H1 (cell line): ENCODE measurements around the gene PTGDS. TPM values are rescaled to one million over a fixed set of nuclear protein-coding genes. Genes with fewer than 3 reads are reported as not detected.

Experiments used
- CTCF ChIA-PET: fragments of 300-600 bp; sonication (Branson Sonifier 250); formaldehyde crosslinking; loops from one replicate; lab custom pipeline; 2021; ENCODE audit not compliant: partially characterized antibody; lab: Charles Lee
- POLR2A ChIA-PET: fragments of 300-600 bp; sonication (Branson Sonifier 250); formaldehyde crosslinking; loops from one replicate; lab custom pipeline; 2021; ENCODE audit warnings: inconsistent platforms; ENCODE audit not compliant: partially characterized antibody; lab: Charles Lee
- DNase-seq, 2 experiments: peaks; one replicate each; pipeline versions ENCODE4 v3.0.0 to v3.0.0-alpha.2; 2010 to 2022; ENCODE audit warnings: low spot score in 2 of 2, low read depth in 1 of 2, mixed read lengths in 1 of 2
- FAIRE-seq: peaks from 2 replicates; lab custom pipeline; 2011; peaks lifted over from hg19 to GRCh38; lab: Jason Lieb, UNC
- H2AFZ ChIP-seq: 2 replicates; pipeline ENCODE4 v1.8.1; 2012; ENCODE audit warnings: low read length, inconsistent platforms
- H2AK5ac ChIP-seq: 2 replicates; pipeline ENCODE4 v1.6.1; 2013; ENCODE audit warnings: low read depth, low read length
- H2BK120ac ChIP-seq: replicated peaks from 2 replicates; pipeline ENCODE3; 2013; ENCODE audit warnings: low read depth, low read length, inconsistent platforms
- H2BK12ac ChIP-seq: 2 replicates; pipeline ENCODE4 v1.6.1; 2013; ENCODE audit warnings: low read depth, low read length
- H2BK15ac ChIP-seq: 2 replicates; pipeline ENCODE4 v1.6.1; 2013; ENCODE audit warnings: low read length
- H2BK20ac ChIP-seq: 2 replicates; pipeline ENCODE4 v1.6.1; 2013; ENCODE audit warnings: low read length
- H2BK5ac ChIP-seq: 2 replicates; pipeline ENCODE4 v1.6.1; 2013; ENCODE audit warnings: low read depth, low read length
- H3K14ac ChIP-seq: 2 replicates; pipeline ENCODE4 v1.6.1; 2013; ENCODE audit warnings: inconsistent platforms; ENCODE audit not compliant: insufficient read length
- H3K18ac ChIP-seq: 2 replicates; pipeline ENCODE4 v1.6.1; 2013; ENCODE audit warnings: low read length; ENCODE audit errors: extremely low read depth
- H3K23ac ChIP-seq: 2 replicates; pipeline ENCODE4 v1.6.1; 2013; ENCODE audit warnings: inconsistent platforms; ENCODE audit not compliant: insufficient read length
- H3K23me2 ChIP-seq: 2 replicates; pipeline ENCODE4 v1.6.1; 2013; ENCODE audit warnings: low read depth, low read length
- H3K27ac ChIP-seq: 2 replicates; pipeline ENCODE4 v1.6.1; 2011; ENCODE audit warnings: low read depth, low read length, inconsistent platforms
- H3K27me3 ChIP-seq, 4 experiments: replicated peaks in 1 of 4; 1 replicate in 1 of 4; 2 replicates in 3 of 4; pipeline versions ENCODE4 v1.6.1 to v1.8.1; 2011 to 2013; ENCODE audit warnings: low read length in 3 of 4, mild to moderate bottlenecking in 3 of 4, inconsistent platforms in 2 of 4, mixed read lengths in 2 of 4, moderate library complexity in 1 of 4; ENCODE audit not compliant: control insufficient read depth in 3 of 4, insufficient read depth in 3 of 4; ENCODE audit errors: extremely low read depth in 1 of 4
- H3K36me3 ChIP-seq, 4 experiments: 2 replicates each; pipeline versions ENCODE4 v1.6.1 to v1.8.1; 2011 to 2013; ENCODE audit warnings: mild to moderate bottlenecking in 4 of 4, low read length in 3 of 4, moderate library complexity in 2 of 4, control low read depth in 1 of 4, inconsistent platforms in 1 of 4; ENCODE audit not compliant: insufficient read depth in 4 of 4, control insufficient read depth in 2 of 4
- H3K4ac ChIP-seq: replicated peaks from 2 replicates; pipeline ENCODE3; 2013; ENCODE audit warnings: low read length, low read depth, mixed read lengths, inconsistent platforms; ENCODE audit not compliant: insufficient read length
- H3K4me1 ChIP-seq, 4 experiments: replicated peaks in 1 of 4; 1 replicate in 1 of 4; 2 replicates in 3 of 4; pipeline versions ENCODE4 v1.6.1 to v1.8.1; 2011 to 2013; ENCODE audit warnings: low read length in 3 of 4, inconsistent platforms in 2 of 4, mixed read lengths in 1 of 4; ENCODE audit not compliant: insufficient read depth in 4 of 4, control insufficient read depth in 3 of 4
- H3K4me2 ChIP-seq, 2 experiments: 2 replicates each; pipeline versions ENCODE4 v1.6.1 to v1.8.1; 2011 to 2013; ENCODE audit warnings: low read depth in 2 of 2, low read length in 2 of 2, control low read depth in 1 of 2, inconsistent platforms in 1 of 2, mild to moderate bottlenecking in 1 of 2; ENCODE audit not compliant: insufficient read depth in 1 of 2
- H3K4me3 ChIP-seq, 4 experiments: fragments of 200-600, 300-600 bp in 1 of 4; sonication (generic), shearing (Covaris generic), sonication (Bioruptor Twin) in 1 of 4; 2 replicates each; pipeline versions ENCODE4 v1.5.1 to v1.8.1; 2011 to 2016; ENCODE audit warnings: low read length in 4 of 4, low read depth in 3 of 4, control low read depth in 2 of 4, inconsistent platforms in 2 of 4, mild to moderate bottlenecking in 2 of 4, mixed read lengths in 1 of 4, moderate library complexity in 1 of 4; ENCODE audit not compliant: insufficient read depth in 2 of 4; ENCODE audit errors: extremely low read depth in 1 of 4
- H3K56ac ChIP-seq: replicated peaks from 2 replicates; pipeline ENCODE3; 2013; ENCODE audit warnings: low read depth, mild to moderate bottlenecking, mixed read lengths, low read length, inconsistent platforms; ENCODE audit not compliant: insufficient read length
- H3K79me1 ChIP-seq: 2 replicates; pipeline ENCODE4 v1.6.1; 2013; ENCODE audit warnings: low read depth, low read length, control low read depth
- H3K79me2 ChIP-seq, 2 experiments: 2 replicates each; pipeline versions ENCODE4 v1.6.1 to v1.8.1; 2012 to 2013; ENCODE audit warnings: low read length in 2 of 2, mild to moderate bottlenecking in 2 of 2, inconsistent platforms in 1 of 2; ENCODE audit not compliant: insufficient read depth in 2 of 2, control insufficient read depth in 1 of 2
- H3K9ac ChIP-seq, 4 experiments: replicated peaks in 1 of 4; 1 replicate in 1 of 4; 2 replicates in 3 of 4; pipeline versions ENCODE4 v1.6.1 to v1.8.1; 2011 to 2013; ENCODE audit warnings: low read depth in 3 of 4, low read length in 3 of 4, control low read depth in 2 of 4, mild to moderate bottlenecking in 2 of 4, moderate library complexity in 2 of 4, inconsistent platforms in 1 of 4; ENCODE audit errors: extremely low read depth in 1 of 4
- H3K9me3 ChIP-seq, 2 experiments: 2 replicates each; pipeline versions ENCODE4 v1.6.1 to v1.8.1; 2012 to 2013; ENCODE audit warnings: mild to moderate bottlenecking in 2 of 2, moderate library complexity in 2 of 2, control low read depth in 1 of 2, inconsistent platforms in 1 of 2, low read depth in 1 of 2, low read length in 1 of 2, mixed read lengths in 1 of 2; ENCODE audit not compliant: insufficient read depth in 2 of 2
- H4K20me1 ChIP-seq, 2 experiments: replicated peaks in 1 of 2; 2 replicates each; pipeline versions ENCODE3 to v1.8.1; 2011 to 2013; ENCODE audit warnings: inconsistent platforms in 2 of 2, low read length in 2 of 2, mild to moderate bottlenecking in 1 of 2; ENCODE audit not compliant: insufficient read depth in 2 of 2, control insufficient read depth in 1 of 2
- H4K5ac ChIP-seq: 2 replicates; pipeline ENCODE4 v1.6.1; 2013; ENCODE audit warnings: low read length, low read depth, mixed read lengths, inconsistent platforms; ENCODE audit not compliant: insufficient read length
- H4K8ac ChIP-seq: 2 replicates; pipeline ENCODE4 v1.8.0; 2013; ENCODE audit warnings: mild to moderate bottlenecking, moderate library complexity, low read length, inconsistent platforms; ENCODE audit not compliant: insufficient read depth; ENCODE audit errors: extremely low read depth
- H4K91ac ChIP-seq: replicated peaks from 2 replicates; pipeline ENCODE3; 2013; ENCODE audit warnings: low read length, mixed read lengths, inconsistent platforms; ENCODE audit not compliant: insufficient read length
- BACH1 ChIP-seq: IDR thresholded peaks from 2 replicates; pipeline ENCODE4 v1.6.1; 2012; ENCODE audit warnings: low read length, improper control_type of control experiment
- BCL11A ChIP-seq, 2 experiments: IDR thresholded peaks; one replicate each; pipeline ENCODE4 v1.6.1; 2011; ENCODE audit warnings: low read depth in 2 of 2, low read length in 2 of 2, mild to moderate bottlenecking in 2 of 2
- CBX8 ChIP-seq: fragments of 300-800, 300-1000 bp; sonication (generic); IDR thresholded peaks from 2 replicates; pipeline ENCODE4 v1.7.1; 2016; ENCODE audit warnings: low read depth, low read length, borderline replicate concordance
- CHD1 ChIP-seq: IDR thresholded peaks from 2 replicates; pipeline ENCODE4 v1.6.1; 2012; ENCODE audit warnings: low read depth, low read length, improper control_type of control experiment
- EGR1 ChIP-seq: IDR thresholded peaks from 2 replicates; pipeline ENCODE4 v1.6.1; 2011; ENCODE audit warnings: low read depth, low read length, borderline replicate concordance
- RAD21 ChIP-seq, 2 experiments: IDR thresholded peaks in 1 of 2; conservative IDR thresholded peaks in 1 of 2; 2 replicates each; pipeline ENCODE4 v1.6.1; 2011; ENCODE audit warnings: low read depth in 2 of 2, low read length in 2 of 2, improper control_type of control experiment in 1 of 2, inconsistent platforms in 1 of 2, mild to moderate bottlenecking in 1 of 2, moderate library complexity in 1 of 2
- SIRT6 ChIP-seq: IDR thresholded peaks from one replicate; pipeline ENCODE4 v1.7.1; 2012; ENCODE audit warnings: low read length, inconsistent platforms
- SP2 ChIP-seq: IDR thresholded peaks from 2 replicates; pipeline ENCODE4 v1.6.1; 2012; ENCODE audit warnings: mild to moderate bottlenecking, low read length, inconsistent platforms
- TEAD4 ChIP-seq: IDR thresholded peaks from 2 replicates; pipeline ENCODE4 v1.6.1; 2012; ENCODE audit warnings: low read depth, low read length, inconsistent platforms, mixed read lengths
- ZNF274 ChIP-seq: IDR thresholded peaks from 2 replicates; pipeline ENCODE4 v1.7.0; 2012; ENCODE audit warnings: low read length, borderline replicate concordance; ENCODE audit errors: extremely low read depth
- WGBS, 2 experiments: shearing (Covaris generic) in 1 of 2; methylation state at CpG; one replicate each; pipeline versions ENCODE4 v1.1.6 to v1.1.7; 2013 to 2015; ENCODE audit warnings: low lambda C conversion rate in 2 of 2, mixed read lengths in 2 of 2, inconsistent platforms in 1 of 2, low coverage in 1 of 2, missing lambda C conversion rate in 1 of 2; ENCODE audit not compliant: insufficient replicate concordance in 2 of 2, insufficient coverage in 1 of 2, insufficient read length in 1 of 2; ENCODE audit errors: extremely low coverage in 1 of 2, missing lambda C conversion rate in 1 of 2; 5-methylcytosine and 5-hydroxymethylcytosine counted together
- polyA plus RNA-seq, 7 experiments: library from polyadenylated mRNA; depleted of rRNA in 3 of 7; stranded (reverse) in 5 of 7; unstranded in 2 of 7; fragments of >200 nt in 5 of 7; fragments of 200-250 nt in 2 of 7; gene quantifications; 1 replicate in 5 of 7; 2 replicates in 1 of 7; 4 replicates in 1 of 7; pipeline versions ENCODE4 v1.2.1 to v1.2.3, GENCODE V29; 2011 to 2013; ENCODE audit warnings: missing spikeins in 2 of 7, mixed read lengths in 2 of 7
- total RNA-seq: library from RNA; stranded (reverse); fragmentation: NEBNext Ultra II Directional; extraction: Animal tissue kit (Norgen Biotek cat#: 25700); gene quantifications from 2 replicates; pipeline ENCODE4 v1.2.1, GENCODE V29; 2021
- TF ChIP-seq, protein P1 (sequence below): IDR thresholded peaks from 2 replicates; pipeline ENCODE4 v1.6.1; 2011; ENCODE audit warnings: low read depth, mild to moderate bottlenecking, low read length; ENCODE audit not compliant: insufficient read depth

Gene PTGDS
- total and polyA plus RNA-seq, 2 of the 8 experiments (the other 6 are each of a cell fraction or from before 2014, with no cell fraction given), result 1.7 to 2.3 TPM

DNA sequence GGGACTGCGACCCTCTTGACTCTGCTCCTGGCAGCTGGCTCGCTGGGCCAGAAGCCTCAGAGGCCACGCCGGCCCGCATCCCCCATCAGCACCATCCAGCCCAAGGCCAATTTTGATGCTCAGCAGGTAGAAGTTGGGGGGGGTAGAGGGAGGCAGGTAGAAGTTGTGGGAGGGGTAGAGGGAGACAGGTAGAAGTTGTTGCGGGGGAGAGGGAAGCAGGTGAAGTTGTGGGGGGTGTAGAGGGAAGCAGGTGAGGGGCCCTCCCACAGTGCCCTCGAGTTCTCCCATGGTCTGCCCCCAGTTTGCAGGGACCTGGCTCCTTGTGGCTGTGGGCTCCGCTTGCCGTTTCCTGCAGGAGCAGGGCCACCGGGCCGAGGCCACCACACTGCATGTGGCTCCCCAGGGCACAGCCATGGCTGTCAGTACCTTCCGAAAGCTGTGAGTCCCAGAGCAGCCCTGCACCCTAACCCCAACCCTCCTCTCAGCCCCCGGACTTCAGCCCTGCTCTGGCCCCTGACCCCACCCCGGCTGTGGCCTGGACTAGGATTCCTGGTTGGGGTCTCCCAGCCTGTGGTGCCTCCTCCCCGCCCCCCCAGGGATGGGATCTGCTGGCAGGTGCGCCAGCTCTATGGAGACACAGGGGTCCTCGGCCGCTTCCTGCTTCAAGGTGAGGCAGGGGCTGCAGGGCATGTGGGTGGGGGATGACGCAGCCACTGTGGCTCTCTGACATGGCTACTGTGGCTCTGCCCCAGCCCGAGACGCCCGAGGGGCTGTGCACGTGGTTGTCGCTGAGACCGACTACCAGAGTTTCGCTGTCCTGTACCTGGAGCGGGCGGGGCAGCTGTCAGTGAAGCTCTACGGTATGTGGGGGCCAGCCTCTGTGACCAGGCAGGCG is 31.7 kb upstream of the PTGDS start:
- H4K91ac ChIP-seq, result no peak overlapping the region
- DNase-seq (peak in 1 of 2 experiments; percentile 50), FAIRE-seq (no peak)
- H3K4me1 ChIP-seq, result peaks cover 0 to 23% (median 14%) of the 10 kb centered on the region in 4 experiments; a peak in 5 of 7 replicates
- no peak overlapping the region for H2AK5ac ChIP-seq
- no peak overlapping the region for H2BK20ac ChIP-seq
- H3K36me3 ChIP-seq, result peaks cover 6 to 25% (median 11%) of the 10 kb centered on the region in 4 experiments; a peak in 6 of 8 replicates
- H2AFZ ChIP-seq, result no peak overlapping the region
- 83% methylated on average over 25 of the region's 30 CpGs; no CpG with 5 or more reads in 1 of the 2 experiments for WGBS, 2 experiments
- ChIA-PET POLR2A (no interaction called here), CTCF (interaction anchor here (0.6 to 4.4 kb wide), 15 partner anchors 9 to 338 kb away, joined by 3 to 63 read pairs (median 4); partner anchors contain the start of genes ABCA2, CLIC3, FUT7 and MAMDC4)
- H4K20me1 ChIP-seq, result peaks cover 5 to 17% of the 10 kb centered on the region in 2 experiments
- H4K5ac ChIP-seq, result no peak overlapping the region
- H3K9me3 ChIP-seq, result no peaks in the 10 kb centered on the region
- H3K79me2 ChIP-seq, result peaks cover 0 to 3% of the 10 kb centered on the region in 2 experiments; a peak in 1 of 4 replicates
- H3K18ac ChIP-seq, result no peak overlapping the region
- 0 out of 7 replicates have a peak overlapping the region, but pooled peaks of 1 of the 4 experiments have one; percentile 20 for H3K9ac ChIP-seq
- no peak overlapping the region for H3K56ac ChIP-seq
- H3K23me2 ChIP-seq, result peaks cover 8% of the 10 kb centered on the region; the same call in 1 of the 2 replicates
- H2BK5ac ChIP-seq, result no peak overlapping the region
- H3K4me3 ChIP-seq, result no peak overlapping the region
- H3K14ac ChIP-seq, result no peak overlapping the region
- no peaks in the 10 kb centered on the region for H3K27me3 ChIP-seq
- H4K8ac ChIP-seq, result no peak overlapping the region
- no peak overlapping the region for H3K23ac ChIP-seq
- peak overlapping the region; percentile 89; the same call in 1 of the 2 replicates for H2BK15ac ChIP-seq
- no peak overlapping the region for H2BK120ac ChIP-seq
- no peaks in the 10 kb centered on the region for H3K79me1 ChIP-seq
- peak overlapping the region; percentile 39; the same call in 1 of the 2 replicates for H2BK12ac ChIP-seq
- H3K4ac ChIP-seq, result no peak overlapping the region
- no peak overlapping the region for H3K27ac ChIP-seq
- H3K4me2 ChIP-seq, result no peak overlapping the region
- TF ChIP-seq CHD1, result no peak
- no peak for TF ChIP-seq EGR1
- TF ChIP-seq TEAD4, result no peak
- no peak for TF ChIP-seq ZNF274
- TF ChIP-seq CBX8, result no peak
- TF ChIP-seq BCL11A (IDR thresholded peaks at IDR 0.05; ENCODE audit: low read depth in 2 of 2, low read length in 2 of 2), result no peak
- no peak for TF ChIP-seq SP2
- no peak for TF ChIP-seq SIRT6
- TF ChIP-seq, protein P1, sequence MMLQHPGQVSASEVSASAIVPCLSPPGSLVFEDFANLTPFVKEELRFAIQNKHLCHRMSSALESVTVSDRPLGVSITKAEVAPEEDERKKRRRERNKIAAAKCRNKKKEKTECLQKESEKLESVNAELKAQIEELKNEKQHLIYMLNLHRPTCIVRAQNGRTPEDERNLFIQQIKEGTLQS, result no peak
- no peak for TF ChIP-seq RAD21 (IDR thresholded peaks at IDR 0.05 in 1 of 2, conservative IDR thresholded peaks at IDR 0.05 in 1 of 2; ENCODE audit: low read depth in 2 of 2, low read length in 2 of 2)
- TF ChIP-seq BACH1, result no peak
